Kidney (tissue), 14 donors: ENCODE results near the gene S100A16. TPM values are rescaled to one million over a fixed set of nuclear protein-coding genes. Genes with fewer than 3 reads are reported as not detected.

Experiments
- DNase-seq, 5 donors: peaks; one replicate each; pipeline ENCODE4 v3.0.0-alpha.2; 2013 to 2020
- FAIRE-seq: peaks from 2 replicates; lab custom pipeline; 2012; peaks lifted over from hg19 to GRCh38; lab: Jason Lieb, UNC
- H3K27ac ChIP-seq, 2 donors: one replicate each; pipeline ENCODE4 v1.7.0; 2013; ENCODE audit warnings: low read depth in 2 of 2, low read length in 2 of 2, inconsistent platforms in 1 of 2
- H3K27me3 ChIP-seq: one replicate; pipeline ENCODE4 v1.7.1; 2013; ENCODE audit warnings: low read length, inconsistent platforms; ENCODE audit not compliant: control insufficient read depth, insufficient read depth
- H3K36me3 ChIP-seq, 3 donors: one replicate each; pipeline versions ENCODE4 v1.7.0 to v1.7.1; 2013; ENCODE audit warnings: low read length in 3 of 3, control low read depth in 1 of 3, inconsistent platforms in 1 of 3; ENCODE audit not compliant: insufficient read depth in 3 of 3, control insufficient read depth in 2 of 3
- H3K4me1 ChIP-seq, 3 donors: one replicate each; pipeline versions ENCODE4 v1.7.0 to v1.7.1; 2013; ENCODE audit warnings: low read length in 3 of 3, inconsistent platforms in 1 of 3, low read depth in 1 of 3; ENCODE audit not compliant: control insufficient read depth in 2 of 3, insufficient read depth in 2 of 3
- H3K4me3 ChIP-seq, 3 donors: one replicate each; pipeline versions ENCODE4 v1.7.0 to v1.8.1; 2013; ENCODE audit warnings: low read length in 3 of 3, control low read depth in 1 of 3, inconsistent platforms in 1 of 3
- H3K9ac ChIP-seq, 3 donors: one replicate each; pipeline versions ENCODE4 v1.7.0 to v1.7.1; 2013; ENCODE audit warnings: low read length in 3 of 3, control low read depth in 1 of 3, inconsistent platforms in 1 of 3
- H3K9me3 ChIP-seq, 3 donors: one replicate each; pipeline versions ENCODE4 v1.7.0 to v1.7.1; 2013; ENCODE audit warnings: low read length in 3 of 3, control low read depth in 1 of 3, inconsistent platforms in 1 of 3; ENCODE audit not compliant: control insufficient read depth in 2 of 3, insufficient read depth in 1 of 3
- intact Hi-C: fragments of 100-400 bp; cut with DNase I; formaldehyde crosslinking; loops from one replicate; pipeline ENCODE4 v1.11.1; 2022
- polyA plus RNA-seq: library from polyadenylated mRNA; stranded (reverse); fragments of 350-450 nt; fragmentation: Illumina TruSeq; extraction: RNeasy Lipid Tissue Mini Kit (QIAGEN cat#74804); gene quantifications from one replicate; pipeline ENCODE4 v1.2.3, GENCODE V29; 2014; ENCODE audit warnings: low read depth, low replicate concordance; ENCODE audit not compliant: insufficient read depth
- total RNA-seq: library from RNA; stranded (reverse); fragmentation: NEBNext Ultra II Directional; extraction: Animal tissue kit (Norgen Biotek cat#: 25700); gene quantifications from one replicate; pipeline ENCODE4 v1.2.1, GENCODE V29; 2021
- TF ChIP-seq, protein P1 (sequence below): IDR thresholded peaks from 3 replicates; pipeline ENCODE4 v1.5.1; 2012; ENCODE audit warnings: mild to moderate bottlenecking, moderate library complexity, borderline replicate concordance; ENCODE audit not compliant: insufficient read depth; ENCODE audit errors: extremely low read depth
- donor health status: control.
- donor health status: control.
- donor health status: control.
- donor health status: control.
- donor health status: control.
- donor health status: DM: yes; HTN: yes; CAD: no.
- donor health status: Normal renal cell carcinoma (clear cell type).

S100A16 gene
- total and polyA plus RNA-seq, 2 donors from 2014 or later: 119 to 174 TPM

DNA sequence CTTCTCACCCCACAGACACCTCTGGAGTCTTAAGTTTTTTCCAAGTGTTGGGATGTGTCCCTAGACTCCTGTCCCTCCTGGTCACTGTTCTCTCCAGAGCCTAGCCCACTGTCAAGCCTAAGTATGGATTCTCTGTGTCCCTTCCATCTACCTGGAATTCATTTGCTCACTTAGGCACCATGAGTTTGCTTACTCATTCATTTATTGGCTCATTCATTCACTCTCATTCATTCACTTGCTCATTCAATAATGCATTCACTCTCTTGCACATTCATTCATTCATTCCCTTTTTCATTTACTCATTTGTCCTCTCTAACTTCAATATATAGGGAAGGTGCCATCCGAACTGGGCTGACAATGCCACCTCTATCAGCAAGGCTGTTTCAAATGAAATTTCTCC is 1.6 kb downstream of the S100A16 start:
- TF ChIP-seq, protein P1, sequence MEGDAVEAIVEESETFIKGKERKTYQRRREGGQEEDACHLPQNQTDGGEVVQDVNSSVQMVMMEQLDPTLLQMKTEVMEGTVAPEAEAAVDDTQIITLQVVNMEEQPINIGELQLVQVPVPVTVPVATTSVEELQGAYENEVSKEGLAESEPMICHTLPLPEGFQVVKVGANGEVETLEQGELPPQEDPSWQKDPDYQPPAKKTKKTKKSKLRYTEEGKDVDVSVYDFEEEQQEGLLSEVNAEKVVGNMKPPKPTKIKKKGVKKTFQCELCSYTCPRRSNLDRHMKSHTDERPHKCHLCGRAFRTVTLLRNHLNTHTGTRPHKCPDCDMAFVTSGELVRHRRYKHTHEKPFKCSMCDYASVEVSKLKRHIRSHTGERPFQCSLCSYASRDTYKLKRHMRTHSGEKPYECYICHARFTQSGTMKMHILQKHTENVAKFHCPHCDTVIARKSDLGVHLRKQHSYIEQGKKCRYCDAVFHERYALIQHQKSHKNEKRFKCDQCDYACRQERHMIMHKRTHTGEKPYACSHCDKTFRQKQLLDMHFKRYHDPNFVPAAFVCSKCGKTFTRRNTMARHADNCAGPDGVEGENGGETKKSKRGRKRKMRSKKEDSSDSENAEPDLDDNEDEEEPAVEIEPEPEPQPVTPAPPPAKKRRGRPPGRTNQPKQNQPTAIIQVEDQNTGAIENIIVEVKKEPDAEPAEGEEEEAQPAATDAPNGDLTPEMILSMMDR: no peak
- Histone ChIP-seq H3K4me3 (peak overlapping the region in 2 of 3 donors; percentile 80 to 81), H3K9ac (peak overlapping the region in 2 of 3 donors; percentile 37 to 92), H3K9me3 (no peaks in the 10 kb centered on the region), H3K27ac (peak overlapping the region; percentile 11 to 13), H3K27me3 (no peaks in the 10 kb centered on the region), H3K4me1 (peaks cover 7 to 20% (median 19%) of the 10 kb centered on the region in 3 donors), H3K36me3 (peaks cover 0 to 8% (median 2%) of the 10 kb centered on the region in 3 donors)
- DNase-seq (peak in 1 of 5 donors; percentile 2), FAIRE-seq (no peak)
- intact Hi-C loops: no loop called here

DNA sequence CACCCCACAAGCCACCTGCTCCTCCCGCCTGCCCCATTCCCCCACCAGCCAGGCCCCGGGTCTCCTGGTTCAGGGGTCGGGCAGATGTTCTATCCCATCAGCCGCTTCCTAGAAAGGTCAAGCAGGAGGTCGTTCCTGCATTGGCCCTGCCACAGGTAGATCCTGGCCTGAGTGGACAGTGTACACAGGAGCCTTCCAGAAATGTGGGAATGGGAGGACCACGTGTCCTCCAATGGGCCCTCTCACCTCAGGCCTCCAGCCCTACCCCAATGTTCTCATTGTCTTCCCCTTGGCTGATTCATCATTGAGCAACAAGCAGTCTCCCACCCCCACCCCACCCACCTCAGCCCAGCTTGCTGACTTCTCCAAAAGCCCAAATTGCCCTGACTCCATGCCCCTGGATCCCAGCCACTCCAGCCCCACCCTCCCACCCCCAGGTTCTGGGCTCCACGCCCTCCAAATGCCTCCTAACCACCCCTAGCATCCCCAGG is 2.1 kb downstream of the S100A16 start:
- intact Hi-C loops: no loop called here
- Histone ChIP-seq H3K4me1 (peaks cover 7 to 19% (median 17%) of the 10 kb centered on the region in 3 donors), H3K4me3 (no peak overlapping the region), H3K27ac (peak overlapping the region; percentile 78 to 93), H3K36me3 (peaks cover 0 to 8% (median 2%) of the 10 kb centered on the region in 3 donors), H3K9ac (no peak overlapping the region), H3K9me3 (no peaks in the 10 kb centered on the region), H3K27me3 (no peaks in the 10 kb centered on the region)
- DNase-seq (peak in 1 of 5 donors; percentile 73), FAIRE-seq (no peak)
- TF ChIP-seq, protein P1: no peak

DNA sequence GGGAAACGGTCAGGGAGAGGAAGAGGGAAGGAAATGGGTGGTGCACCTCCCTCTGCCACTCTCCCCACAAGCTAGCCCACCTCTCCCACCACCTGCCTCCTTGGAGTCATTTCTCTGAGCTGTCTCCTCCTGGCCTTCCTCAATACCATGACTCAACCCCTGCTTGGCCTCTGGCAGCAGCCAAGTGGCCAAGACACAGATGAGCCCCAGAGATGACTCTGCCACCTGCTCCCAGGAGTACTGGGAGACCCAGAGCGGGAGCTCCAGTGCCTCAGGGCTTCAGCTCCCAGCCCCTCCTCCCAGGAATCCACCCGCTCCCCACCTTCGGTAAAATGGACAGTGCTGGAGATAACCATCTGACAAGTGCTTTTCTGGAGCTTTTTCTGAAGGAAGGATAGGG is 2.6 kb downstream of the S100A16 start:
- H3K4me1 ChIP-seq: peaks cover 7 to 19% (median 17%) of the 10 kb centered on the region in 3 donors
- H3K36me3 ChIP-seq: peaks cover 0 to 8% (median 2%) of the 10 kb centered on the region in 3 donors
- H3K27ac ChIP-seq: peak overlapping the region; percentile 78 to 93
- no peak overlapping the region for H3K9ac ChIP-seq
- intact Hi-C loops: no loop called here
- no peaks in the 10 kb centered on the region for H3K9me3 ChIP-seq
- FAIRE-seq (no peak), DNase-seq (peak in 1 of 5 donors; percentile 65)
- no peak overlapping the region for H3K4me3 ChIP-seq
- TF ChIP-seq, protein P1: no peak
- H3K27me3 ChIP-seq: no peaks in the 10 kb centered on the region
